ELR (cell line): ENCODE results near the gene LMX1B.
"Not testable (repeated sequence)": the region's sequence is repeated elsewhere in the genome, so short reads cannot be mapped to it uniquely, and the experiment has no call there.

Experiments
- DNase-seq: peaks from one replicate; pipeline ENCODE4 v3.0.0-alpha.2; 2015; ENCODE audit warnings: low read depth

Gene LMX1B

GRCh38 chr9:126695701-126696400 lies 82.1 kb downstream of the LMX1B start:
- no peak for DNase-seq

DNA sequence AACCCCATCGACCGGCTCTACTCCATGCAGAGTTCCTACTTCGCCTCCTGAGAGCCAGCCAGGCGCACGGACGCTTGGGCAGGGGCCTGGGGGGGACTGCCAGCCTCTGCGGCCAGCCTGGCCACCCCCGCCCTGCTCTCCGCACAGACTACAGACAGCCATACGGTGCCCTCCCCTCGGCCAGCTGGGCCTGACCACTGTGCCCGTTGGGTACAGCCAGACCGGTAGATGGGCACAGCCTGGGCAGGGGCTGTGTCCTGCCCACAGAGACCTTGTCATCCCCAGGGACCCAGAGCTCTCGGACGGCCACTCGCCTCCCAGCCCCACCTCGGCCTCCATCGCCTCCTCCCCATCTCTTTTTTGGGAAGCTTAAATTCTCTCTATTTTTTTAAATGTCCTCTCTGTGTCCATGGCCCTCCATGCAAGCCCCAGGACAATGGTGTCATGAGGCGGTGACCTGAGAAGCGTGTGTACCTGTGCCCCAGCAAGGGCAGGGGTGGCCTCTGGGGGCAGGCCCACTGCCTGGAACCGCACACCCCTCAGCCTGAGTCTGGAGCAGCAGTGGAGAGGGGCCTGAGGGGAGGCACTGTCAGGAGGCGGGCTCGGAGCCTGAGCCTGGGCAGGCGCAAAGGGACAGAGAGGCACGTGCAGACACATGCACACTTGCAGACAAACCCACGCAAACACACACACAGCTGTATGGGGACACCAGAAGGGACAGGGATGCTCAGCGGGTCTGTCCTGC lies 82.8 kb downstream of the LMX1B start:
- DNase-seq: no peak

DNA sequence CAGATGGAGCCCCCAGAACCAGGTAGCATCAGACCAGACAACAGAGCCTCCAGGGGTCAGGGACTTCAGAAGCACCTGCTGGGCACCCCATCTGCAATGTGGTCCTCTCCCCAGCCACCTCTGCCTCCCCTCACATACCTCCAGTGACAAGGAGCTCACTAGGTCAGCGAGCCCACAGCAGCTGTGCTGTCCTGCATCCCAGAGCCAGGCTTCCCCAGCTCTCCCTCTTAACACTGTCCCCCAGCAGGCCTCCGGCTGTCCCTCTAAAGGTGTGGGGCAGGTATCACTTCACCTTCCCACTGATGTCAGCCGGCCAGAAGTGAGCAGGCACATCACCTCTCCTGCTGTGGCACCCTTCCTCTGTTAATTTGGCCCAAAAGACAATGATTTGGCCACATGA lies 83.6 kb downstream of the LMX1B start:
- no peak for DNase-seq

- DNase-seq: no peak
These were observed 84.5 kb downstream of the LMX1B start for GRCh38 chr9:126698251-126698650.

GRCh38 chr9:126698756-126699155 lies 85.0 kb downstream of the LMX1B start:
- no peak for DNase-seq

GRCh38 chr9:126699401-126699881 lies 85.7 kb downstream of the LMX1B start:
- no peak for DNase-seq

- no peak for DNase-seq
These were observed 86.6 kb downstream of the LMX1B start for GRCh38 chr9:126700296-126700695.

GRCh38 chr9:126700903-126701812 lies 87.4 kb downstream of the LMX1B start:
- DNase-seq: no peak

DNA sequence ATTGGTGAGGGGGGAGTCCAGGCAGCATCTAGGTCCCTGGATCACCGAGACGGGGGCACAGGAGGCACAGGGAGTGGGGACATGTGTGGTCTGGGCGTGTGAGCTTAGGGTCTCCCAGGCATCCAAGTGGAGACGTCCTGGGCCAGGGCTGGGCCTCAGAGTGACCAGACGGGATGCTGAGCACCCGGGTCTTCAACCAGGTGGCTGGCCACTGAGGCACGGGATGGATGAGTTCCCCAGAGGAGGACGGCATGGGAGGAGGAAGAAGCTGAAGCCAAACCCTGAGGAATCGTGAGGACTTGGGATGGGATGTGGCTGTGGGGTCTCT lies 88.0 kb downstream of the LMX1B start:
- DNase-seq: no peak

- DNase-seq: peak; percentile 26
These were observed 88.6 kb downstream of the LMX1B start for GRCh38 chr9:126702151-126703001.

DNA sequence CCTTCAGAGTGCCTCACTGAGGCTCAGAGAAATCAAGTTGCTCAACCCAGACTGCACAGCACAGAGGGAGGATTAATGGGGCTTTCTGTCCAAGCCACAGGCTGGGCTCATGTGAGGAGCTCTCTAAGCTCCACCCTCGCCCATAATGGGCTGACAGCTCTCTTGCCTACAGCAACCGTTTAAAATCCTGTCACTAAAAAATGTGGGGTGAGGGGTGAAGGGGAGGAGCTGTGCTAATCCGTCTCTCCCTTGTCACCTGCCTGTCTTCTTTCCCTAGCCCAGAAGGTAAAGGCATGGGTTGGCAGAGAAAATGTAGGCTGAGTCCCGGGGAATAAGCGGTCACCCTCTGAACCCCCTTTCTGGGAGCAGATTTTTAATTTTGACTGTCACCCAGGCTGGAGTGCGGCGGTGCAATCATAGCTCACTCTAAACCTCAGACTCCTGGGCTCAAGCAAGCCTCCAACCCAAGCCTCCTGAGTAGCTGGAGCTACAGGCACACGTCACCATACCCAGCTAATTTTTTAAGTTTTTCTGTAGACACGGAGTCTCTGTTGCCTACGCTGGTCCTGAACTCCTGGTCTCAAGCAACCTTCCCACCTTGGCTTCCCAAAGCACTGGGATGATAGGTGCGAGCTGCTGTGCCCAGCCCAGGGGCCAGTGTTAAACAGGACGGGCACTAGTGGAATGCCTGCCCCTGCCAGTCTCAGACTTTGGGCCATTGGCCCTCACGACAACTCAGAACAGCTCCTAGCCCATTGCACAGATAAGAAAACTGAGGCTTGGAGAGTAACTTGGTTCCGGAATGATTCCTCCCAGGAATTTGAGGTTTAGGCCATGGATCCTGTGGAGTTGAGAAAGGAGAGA lies 89.5 kb downstream of the LMX1B start:
- no peak for DNase-seq

GRCh38 chr9:126703866-126704156 lies 90.1 kb downstream of the LMX1B start:
- no peak for DNase-seq

- DNase-seq: peak; percentile 77
These were observed 90.6 kb downstream of the LMX1B start for GRCh38 chr9:126704157-126704891.

- DNase-seq: peak; percentile 74
These were observed 91.4 kb downstream of the LMX1B start for GRCh38 chr9:126704892-126705766.

- DNase-seq: peak; percentile 43
These were observed 92.3 kb downstream of the LMX1B start for GRCh38 chr9:126705767-126706697.

DNA sequence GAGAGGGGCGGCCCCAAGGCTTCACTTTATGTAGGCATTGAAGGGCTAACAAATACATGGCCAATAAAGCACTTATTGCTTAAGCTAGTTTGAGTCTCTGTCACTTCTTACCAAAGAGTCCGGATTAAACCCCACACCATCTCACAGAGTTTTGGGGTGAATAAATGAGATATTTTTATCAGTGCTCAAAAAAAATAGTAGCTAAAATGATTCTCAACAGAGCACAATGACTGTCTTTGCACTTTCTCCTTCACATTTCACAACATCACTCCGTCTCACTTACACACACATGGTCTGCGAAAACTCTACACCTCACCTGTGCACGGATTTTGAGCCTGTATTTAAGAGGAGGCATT lies 92.9 kb downstream of the LMX1B start:
- DNase-seq: no peak

GRCh38 chr9:126707083-126707482 lies 93.4 kb downstream of the LMX1B start:
- no peak for DNase-seq

- DNase-seq: not testable (repeated sequence)
These were observed 94.0 kb downstream of the LMX1B start for GRCh38 chr9:126707712-126708111.
